ENCODE measurements around the gene ZNF565. TPM values are rescaled to one million over a fixed set of nuclear protein-coding genes. Genes with fewer than 3 reads are reported as not detected.

The ZNF565 gene
- total RNA-seq, 1 experiment from 2014 or later: 4.8 TPM

DNA sequence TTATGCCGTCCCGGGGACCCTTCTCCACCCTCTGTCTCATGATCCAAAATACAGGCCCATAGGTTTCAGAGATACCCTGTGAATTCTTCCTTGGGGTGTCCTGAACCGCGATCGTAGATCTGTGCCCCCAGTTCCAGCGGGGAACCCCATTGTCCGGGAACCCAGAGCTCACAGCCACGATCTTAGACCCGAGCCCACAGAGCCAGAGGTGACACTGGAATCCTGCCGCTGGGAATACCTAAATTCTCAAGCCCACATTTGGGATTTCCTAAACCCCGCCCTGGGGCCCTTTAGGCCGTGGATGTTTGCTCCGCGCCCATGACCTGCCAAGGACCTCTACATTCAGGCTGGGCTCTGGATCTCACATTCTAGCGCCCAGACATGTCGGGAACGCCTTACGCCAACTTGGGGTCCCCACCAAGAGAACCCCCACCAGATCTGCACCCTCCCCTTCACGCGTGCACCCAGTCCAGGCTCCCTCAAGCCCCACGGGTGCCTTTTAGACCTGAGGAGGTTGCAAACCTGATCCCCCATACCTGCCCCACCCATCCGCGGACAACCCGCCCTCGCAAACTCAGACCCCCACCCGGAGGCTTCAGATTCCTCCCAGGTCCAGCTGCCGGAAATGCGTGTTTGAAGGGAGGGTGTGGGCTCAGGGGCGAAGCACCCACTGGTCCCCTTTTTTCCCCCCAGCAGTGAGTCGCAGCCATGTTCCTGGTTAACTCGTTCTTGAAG, 74.0 kb downstream of the ZNF565 start:
- peaks cover under 1% of the 10 kb centered on the region; the same call in 1 of the 2 replicates for H3K27me3 Mint-ChIP-seq (ENCODE audit: low read depth)
- no peak overlapping the region for H2BK12ac ChIP-seq (ENCODE audit: insufficient read length, low read depth, low read length)
- peak overlapping the region; percentile 83 for H3K14ac ChIP-seq (ENCODE audit: insufficient read depth, low read length)
- no peaks in the 10 kb centered on the region for H3K27me3 ChIP-seq (ENCODE audit: insufficient read depth, low read length)
- no peak overlapping the region for H3K56ac ChIP-seq (ENCODE audit: insufficient read length, low read depth, low read length)
- peak overlapping the region; percentile 87 for H3K9ac ChIP-seq (ENCODE audit: extremely low read depth, insufficient read length, low read length)
- no peak overlapping the region for H4K5ac ChIP-seq (ENCODE audit: insufficient read length, low read depth, low read length)
- H3K23me2 ChIP-seq (ENCODE audit: insufficient read length, low read depth, low read length, poor library complexity, severe bottlenecking): peaks cover 4% of the 10 kb centered on the region
- H2BK120ac ChIP-seq (ENCODE audit: low read depth, low read length, poor library complexity, severe bottlenecking): no peak overlapping the region
- H2BK20ac ChIP-seq (ENCODE audit: low read depth, low read length, poor library complexity, severe bottlenecking): no peak overlapping the region
- no peaks in the 10 kb centered on the region; a peak in 2 of 5 replicates for H3K9me3 Mint-ChIP-seq
- H3K79me2 ChIP-seq (ENCODE audit: insufficient read depth, low read length): no peaks in the 10 kb centered on the region
- peaks cover 20 to 35% (median 34%) of the 10 kb centered on the region in 3 experiments; a peak in 6 of 7 replicates for H3K36me3 Mint-ChIP-seq (ENCODE audit: insufficient read depth in 1 of 3, low read depth in 3 of 3)
- H4K91ac ChIP-seq (ENCODE audit: insufficient read length, low read depth, low read length): no peak overlapping the region
- WGBS (ENCODE audit: extremely low coverage, insufficient read length, low lambda C conversion rate): no CpG with 5 or more reads among the region's 31 CpGs
- H4K8ac ChIP-seq (replicated peaks; ENCODE audit: insufficient read length, low read depth, low read length): no peak overlapping the region
- H3K18ac ChIP-seq (ENCODE audit: insufficient read length, low read depth, low read length): peak overlapping the region; percentile 73
- H2BK15ac ChIP-seq (ENCODE audit: low read depth, low read length): no peak overlapping the region
- peak overlapping the region; percentile 81 for H3K4me2 ChIP-seq (ENCODE audit: insufficient read depth, insufficient read length, low read length)
- TF ChIP-seq CTCF (conservative IDR thresholded peaks at IDR 0.05): no peak
- no peak overlapping the region for H3K4ac ChIP-seq (ENCODE audit: low read depth, low read length)
- peaks cover 15 to 21% of the 10 kb centered on the region in 2 experiments for H3K4me1 Mint-ChIP-seq
- H3T11ph ChIP-seq (ENCODE audit: low read length): no peak overlapping the region
- no peaks in the 10 kb centered on the region for H4K20me1 ChIP-seq (ENCODE audit: control insufficient read depth, insufficient read depth, insufficient read length)
- no peak overlapping the region for H3K27ac ChIP-seq (ENCODE audit: insufficient read length, low read depth, low read length)
- peak overlapping the region; percentile 96 to 99 for H3K4me3 Mint-ChIP-seq
- no peak overlapping the region for H3K23ac ChIP-seq (ENCODE audit: insufficient read length, low read depth, low read length)
- peak; percentile 83 for DNase-seq
- H2BK5ac ChIP-seq (ENCODE audit: insufficient read length, low read length): no peak overlapping the region
- peak overlapping the region; percentile 96 to 99 (median 98) for H3K27ac Mint-ChIP-seq
- H3K79me1 ChIP-seq (ENCODE audit: insufficient read depth, low read depth, low read length, poor library complexity, severe bottlenecking): no peaks in the 10 kb centered on the region
- no peak overlapping the region for H2AK5ac ChIP-seq (ENCODE audit: insufficient read length, low read length)
- H2AFZ ChIP-seq (ENCODE audit: low read length): no peak overlapping the region
- no peaks in the 10 kb centered on the region for H3K4me1 ChIP-seq (ENCODE audit: insufficient read depth, low read length)
- H3K9me3 ChIP-seq (ENCODE audit: control insufficient read depth, low read depth, low read length): no peaks in the 10 kb centered on the region
